Endothelial cell of umbilical vein (primary cell): ENCODE data around the gene ACOX3. TPM values are rescaled to one million over a fixed set of nuclear protein-coding genes. Genes with fewer than 3 reads are reported as not detected.

Source experiments
- BruUV-seq: library from RNA; stranded (reverse); fragments of 400-500 nt; replicated peaks from 2 replicates; lab custom pipeline; 2021; lab: Mats Ljungman, UMichigan
- CTCF ChIA-PET: fragments of 300-600, 350-600 bp; sonication (Branson Sonifier 250); formaldehyde crosslinking; loops from one replicate; lab custom pipeline; 2021; ENCODE audit warnings: antibody characterized with exemption, inconsistent platforms; lab: Charles Lee
- POLR2A ChIA-PET: fragments of 300-600, 350-600 bp; sonication (Branson Sonifier 250); formaldehyde crosslinking; loops from one replicate; lab custom pipeline; 2021; ENCODE audit warnings: antibody characterized with exemption, inconsistent platforms; lab: Charles Lee
- DNase-seq: peaks from one replicate; pipeline ENCODE4 v3.0.0-alpha.2; 2011; ENCODE audit warnings: low read depth, low spot score
- FAIRE-seq: peaks from 2 replicates; lab custom pipeline; 2011; peaks lifted over from hg19 to GRCh38; lab: Jason Lieb, UNC
- H2AFZ ChIP-seq: 2 replicates; pipeline ENCODE4 v1.6.0; 2012; ENCODE audit warnings: low read depth, low read length, control low read depth, inconsistent platforms
- H3K27ac ChIP-seq: 2 replicates; pipeline ENCODE4 v1.5.1; 2011; ENCODE audit warnings: low read depth, mild to moderate bottlenecking, control low read depth, low read length, moderate library complexity; ENCODE audit not compliant: insufficient read depth
- H3K27me3 ChIP-seq, 2 experiments: 2 replicates each; pipeline versions ENCODE4 v1.6.0 to v1.6.1; 2011; ENCODE audit warnings: low read length in 2 of 2, mixed read lengths in 1 of 2; ENCODE audit not compliant: control insufficient read depth in 2 of 2, insufficient read depth in 2 of 2
- H3K36me3 ChIP-seq, 2 experiments: 2 replicates in 1 of 2; 3 replicates in 1 of 2; pipeline ENCODE4 v1.5.1; 2011; ENCODE audit warnings: low read length in 2 of 2, mild to moderate bottlenecking in 1 of 2, moderate library complexity in 1 of 2; ENCODE audit not compliant: control insufficient read depth in 2 of 2, insufficient read depth in 2 of 2; ENCODE audit errors: extremely low read depth in 1 of 2
- H3K4me1 ChIP-seq: 3 replicates; pipeline ENCODE4 v1.5.1; 2011; ENCODE audit warnings: mild to moderate bottlenecking, low read length; ENCODE audit not compliant: control insufficient read depth, insufficient read depth; ENCODE audit errors: extremely low read depth
- H3K4me2 ChIP-seq: 2 replicates; pipeline ENCODE4 v1.6.1; 2011; ENCODE audit warnings: low read length, control low read depth, mixed read lengths; ENCODE audit not compliant: insufficient read depth
- H3K4me3 ChIP-seq, 3 experiments: fragments of 200-600 bp in 1 of 3; sonication (generic), shearing (Covaris generic) in 1 of 3; replicated peaks in 1 of 3; 2 replicates each; pipeline ENCODE4 v1.5.1; 2011 to 2016; ENCODE audit warnings: control low read depth in 3 of 3, low read length in 3 of 3, mild to moderate bottlenecking in 2 of 3, inconsistent platforms in 1 of 3, low read depth in 1 of 3, moderate library complexity in 1 of 3; ENCODE audit not compliant: insufficient read depth in 1 of 3
- H3K79me2 ChIP-seq: 2 replicates; pipeline ENCODE4 v1.6.0; 2012; ENCODE audit warnings: low read length, inconsistent platforms; ENCODE audit not compliant: control insufficient read depth, insufficient read depth
- H3K9ac ChIP-seq: replicated peaks from 2 replicates; pipeline ENCODE3; 2011; ENCODE audit warnings: low read length, control low read depth; ENCODE audit not compliant: insufficient read depth; ENCODE audit errors: extremely low read depth
- H3K9me1 ChIP-seq: replicated peaks from 3 replicates; pipeline ENCODE4 v1.6.0; 2011; ENCODE audit warnings: mild to moderate bottlenecking, low read length; ENCODE audit not compliant: control insufficient read depth, insufficient read depth; ENCODE audit errors: extremely low read depth
- H3K9me3 ChIP-seq: replicated peaks from 2 replicates; pipeline ENCODE4 v1.5.1; 2012; ENCODE audit warnings: low read length, inconsistent platforms; ENCODE audit not compliant: control insufficient read depth, insufficient read depth
- H4K20me1 ChIP-seq: replicated peaks from 2 replicates; pipeline ENCODE3; 2011; ENCODE audit warnings: mild to moderate bottlenecking, low read length; ENCODE audit not compliant: control insufficient read depth, insufficient read depth; ENCODE audit errors: extremely low read depth
- CTCF ChIP-seq, 2 donors: IDR thresholded peaks; 1 replicate in 1 of 2; 2 replicates in 1 of 2; pipeline ENCODE4 v1.5.1; 2011; ENCODE audit warnings: low read length in 2 of 2, mild to moderate bottlenecking in 2 of 2, moderate library complexity in 2 of 2, control low read depth in 1 of 2, inconsistent platforms in 1 of 2, low read depth in 1 of 2; ENCODE audit not compliant: insufficient read depth in 1 of 2; ENCODE audit errors: extremely low read depth in 1 of 2
- EZH2 ChIP-seq: IDR thresholded peaks from 2 replicates; pipeline ENCODE4 v1.6.1; 2012; ENCODE audit warnings: borderline replicate concordance, low read depth, mild to moderate bottlenecking, moderate library complexity, low read length, inconsistent platforms; ENCODE audit not compliant: severe bottlenecking
- FOS ChIP-seq: IDR thresholded peaks from 2 replicates; pipeline ENCODE4 v1.6.1; 2011; ENCODE audit warnings: mild to moderate bottlenecking, low read length, moderate library complexity, borderline replicate concordance; ENCODE audit not compliant: insufficient read depth
- GATA2 ChIP-seq: IDR thresholded peaks from 2 replicates; pipeline ENCODE4 v1.7.0; 2011; ENCODE audit warnings: low read depth, mild to moderate bottlenecking, moderate library complexity, mixed read lengths, low read length; ENCODE audit not compliant: insufficient read length, insufficient read depth
- JUN ChIP-seq: IDR thresholded peaks from 2 replicates; pipeline ENCODE4 v1.6.1; 2011; ENCODE audit warnings: borderline replicate concordance, low read depth; ENCODE audit not compliant: insufficient read length, insufficient read depth
- MAX ChIP-seq: IDR thresholded peaks from 2 replicates; pipeline ENCODE4 v1.6.1; 2011; ENCODE audit not compliant: insufficient read depth, insufficient read length
- MYC ChIP-seq: IDR thresholded peaks from one replicate; pipeline ENCODE4 v1.6.1; 2011; ENCODE audit warnings: mild to moderate bottlenecking, low read depth, low read length
- POLR2A ChIP-seq: IDR thresholded peaks from 2 replicates; pipeline ENCODE4 v1.6.1; 2012; ENCODE audit warnings: low read depth, mild to moderate bottlenecking, control low read depth, low read length
- POLR2AphosphoS5 ChIP-seq: IDR thresholded peaks from 2 replicates; pipeline ENCODE4 v1.6.1; 2012; ENCODE audit warnings: low read depth, mild to moderate bottlenecking, control low read depth, low read length, moderate library complexity; ENCODE audit not compliant: insufficient read depth
- dilution Hi-C: fragments of 300-500 bp; cut with MboI; formaldehyde crosslinking; loops from one replicate; pipeline ENCODE4 v1.15.0; 2019; ENCODE audit warnings: low sequenced_read_pairs; ENCODE audit not compliant: extremely low pct_ligation_motif_present
- intact Hi-C: fragments of 100-400 bp; cut with micrococcal nuclease; formaldehyde crosslinking; loops from one replicate; pipeline ENCODE4 v1.10.0; 2022
- polyA plus RNA-seq, 4 experiments: library from polyadenylated mRNA; depleted of rRNA in 3 of 4; stranded (reverse) in 3 of 4; unstranded in 1 of 4; fragments of >200 nt; gene quantifications; 2 replicates each; pipeline versions ENCODE4 v1.2.1 to v1.2.3, GENCODE V29; 2011 to 2012; ENCODE audit warnings: missing spikeins in 1 of 4
- total RNA-seq: library from RNA; stranded (reverse); gene quantifications from 2 replicates; pipeline ENCODE4 v1.2.3, GENCODE V29; 2021

ACOX3 gene
- total and polyA plus RNA-seq, 2 donors (not counting 3 experiments of a cell fraction or from before 2014, with no cell fraction given): 13.0 to 26.3 TPM

GRCh38 chr4:8401665-8402064 is 38.9 kb downstream of the ACOX3 start:
- H3K36me3 ChIP-seq: peaks cover 0 to 11% of the 10 kb centered on the region in 2 experiments
- no peaks in the 10 kb centered on the region for H3K9me3 ChIP-seq
- no peak overlapping the region for H3K4me2 ChIP-seq
- H4K20me1 ChIP-seq: no peaks in the 10 kb centered on the region
- no peaks in the 10 kb centered on the region for H3K9me1 ChIP-seq
- no peak overlapping the region for H3K9ac ChIP-seq
- no peak for TF ChIP-seq FOS
- no peak for TF ChIP-seq JUN
- TF ChIP-seq MYC: no peak
- TF ChIP-seq GATA2: no peak
- TF ChIP-seq MAX: no peak
- TF ChIP-seq CTCF (IDR thresholded peaks at IDR 0.05; ENCODE audit: extremely low read depth in 1 of 2, insufficient read depth in 1 of 2, low read depth in 1 of 2, low read length in 2 of 2): no peak
- TF ChIP-seq POLR2A: no peak
- no peak for TF ChIP-seq POLR2AphosphoS5
- TF ChIP-seq EZH2: no peak
- dilution Hi-C loops (no loop called here), intact Hi-C loops (loop anchor here (2.0 kb wide), 1 partner anchor 225 kb away; no protein-coding TSS in a partner anchor)
- ChIA-PET CTCF (interaction anchor here (1.4 to 6.7 kb wide), 11 partner anchors 7 to 225 kb away, joined by 3 to 242 read pairs (median 17); partner anchors contain the start of gene HTRA3), POLR2A (interaction anchor here (1.2 kb wide), 1 partner anchor 132 kb away, joined by 3 read pairs; the partner anchor contains the start of gene HTRA3)
- DNase-seq (no peak), FAIRE-seq (no peak)
- no peak overlapping the region for H3K27ac ChIP-seq
- no peaks in the 10 kb centered on the region for H3K27me3 ChIP-seq
- H3K4me1 ChIP-seq: peaks cover 11% of the 10 kb centered on the region
- no peak overlapping the region for H3K4me3 ChIP-seq
- BruUV-seq: no TSS peak
- no peaks in the 10 kb centered on the region for H3K79me2 ChIP-seq
- H2AFZ ChIP-seq: no peak overlapping the region
